ENCODE measurements around the gene HSD17B3.
"Not testable (repeated sequence)": the region's sequence is repeated elsewhere in the genome, so short reads cannot be mapped to it uniquely, and the experiment has no call there.

The HSD17B3 gene

GRCh38 chr9:96192710-96193109 is 109.3 kb downstream of the HSD17B3 start:
- DNase-seq, result no peak

GRCh38 chr9:96189995-96190394 is 112.0 kb downstream of the HSD17B3 start:
- no peak for DNase-seq

GRCh38 chr9:96189581-96189980 is 112.4 kb downstream of the HSD17B3 start:
- DNase-seq, result not testable (repeated sequence)

- no peak for DNase-seq
Observed at GRCh38 chr9:96188571-96188970, 113.4 kb downstream of the HSD17B3 start.

GRCh38 chr9:96187151-96187555 is 114.8 kb downstream of the HSD17B3 start:
- DNase-seq, result no peak

GRCh38 chr9:96186591-96187011 is 115.4 kb downstream of the HSD17B3 start:
- DNase-seq, result no peak

GRCh38 chr9:96185518-96186156 is 116.3 kb downstream of the HSD17B3 start:
- no peak for DNase-seq
